H9 (cell line): ENCODE measurements around the gene RAPGEF6. TPM values are rescaled to one million over a fixed set of nuclear protein-coding genes. Genes with fewer than 3 reads are reported as not detected.
A peak's percentile ranks its signal among the peaks of the same experiment; 100 is the strongest.

Source experiments
- DNase-seq: peaks from one replicate; pipeline ENCODE4 v3.0.0-alpha.2; 2017
- H2AFZ ChIP-seq: one replicate; pipeline ENCODE4 v1.6.1; 2013; ENCODE audit warnings: mild to moderate bottlenecking, low read length, control low read depth, moderate library complexity
- H2AK5ac ChIP-seq: 2 replicates; pipeline ENCODE4 v1.6.1; 2013; ENCODE audit warnings: low read length, control low read depth, mixed read lengths; ENCODE audit not compliant: insufficient read length
- H2BK120ac ChIP-seq: one replicate; pipeline ENCODE4 v1.6.1; 2013; ENCODE audit warnings: low read depth, mild to moderate bottlenecking, low read length, control low read depth, inconsistent platforms; ENCODE audit not compliant: poor library complexity, severe bottlenecking
- H2BK12ac ChIP-seq: 2 replicates; pipeline ENCODE4 v1.6.1; 2013; ENCODE audit warnings: low read length, control low read depth, mixed read lengths, low read depth; ENCODE audit not compliant: insufficient read length
- H2BK15ac ChIP-seq: 2 replicates; pipeline ENCODE4 v1.6.1; 2013; ENCODE audit warnings: low read depth, low read length, control low read depth
- H2BK20ac ChIP-seq: one replicate; pipeline ENCODE4 v1.6.1; 2013; ENCODE audit warnings: low read depth, mild to moderate bottlenecking, low read length, control low read depth, inconsistent platforms; ENCODE audit not compliant: poor library complexity, severe bottlenecking
- H2BK5ac ChIP-seq: 2 replicates; pipeline ENCODE4 v1.6.1; 2013; ENCODE audit warnings: low read length, control low read depth, mixed read lengths; ENCODE audit not compliant: insufficient read length
- H3K14ac ChIP-seq: 2 replicates; pipeline ENCODE4 v1.6.1; 2013; ENCODE audit warnings: low read length, control low read depth; ENCODE audit not compliant: insufficient read depth
- H3K18ac ChIP-seq: 2 replicates; pipeline ENCODE4 v1.6.1; 2013; ENCODE audit warnings: low read depth, mild to moderate bottlenecking, mixed read lengths, low read length, control low read depth; ENCODE audit not compliant: insufficient read length
- H3K23ac ChIP-seq: 2 replicates; pipeline ENCODE4 v1.6.1; 2013; ENCODE audit warnings: low read length, control low read depth, mixed read lengths, low read depth; ENCODE audit not compliant: insufficient read length
- H3K23me2 ChIP-seq: 2 replicates; pipeline ENCODE4 v1.6.1; 2013; ENCODE audit warnings: low read depth, mild to moderate bottlenecking, mixed read lengths, low read length, control low read depth; ENCODE audit not compliant: insufficient read length, poor library complexity, severe bottlenecking
- H3K27ac ChIP-seq: 2 replicates; pipeline ENCODE4 v1.5.1; 2013; ENCODE audit warnings: low read length, control low read depth, mixed read lengths, low read depth; ENCODE audit not compliant: insufficient read length
- H3K27me3 ChIP-seq: 2 replicates; pipeline ENCODE4 v1.6.1; 2013; ENCODE audit warnings: low read length, control low read depth, inconsistent platforms; ENCODE audit not compliant: insufficient read depth
- H3K4ac ChIP-seq: 2 replicates; pipeline ENCODE4 v1.6.1; 2013; ENCODE audit warnings: low read depth, mild to moderate bottlenecking, control low read depth, inconsistent platforms, low read length, moderate library complexity
- H3K4me1 ChIP-seq: 2 replicates; pipeline ENCODE4 v1.6.1; 2013; ENCODE audit warnings: low read length, control low read depth, inconsistent platforms; ENCODE audit not compliant: insufficient read depth
- H3K4me2 ChIP-seq: 2 replicates; pipeline ENCODE4 v1.6.1; 2013; ENCODE audit warnings: low read length, control low read depth, mixed read lengths; ENCODE audit not compliant: insufficient read length, insufficient read depth
- H3K56ac ChIP-seq: 2 replicates; pipeline ENCODE4 v1.6.1; 2013; ENCODE audit warnings: low read depth, mild to moderate bottlenecking, mixed read lengths, low read length, control low read depth; ENCODE audit not compliant: insufficient read length
- H3K79me1 ChIP-seq: 2 replicates; pipeline ENCODE4 v1.6.1; 2013; ENCODE audit warnings: low read depth, mild to moderate bottlenecking, moderate library complexity, low read length, control low read depth, inconsistent platforms; ENCODE audit not compliant: insufficient read depth, poor library complexity, severe bottlenecking
- H3K79me2 ChIP-seq: 2 replicates; pipeline ENCODE4 v1.6.1; 2013; ENCODE audit warnings: low read length, control low read depth, inconsistent platforms; ENCODE audit not compliant: insufficient read depth
- H3K9ac ChIP-seq: 2 replicates; pipeline ENCODE4 v1.6.1; 2013; ENCODE audit warnings: low read length, control low read depth, mixed read lengths; ENCODE audit not compliant: insufficient read length; ENCODE audit errors: extremely low read depth
- H3K9me3 ChIP-seq: one replicate; pipeline ENCODE4 v1.6.1; 2013; ENCODE audit warnings: low read depth, low read length, inconsistent platforms; ENCODE audit not compliant: control insufficient read depth
- H3T11ph ChIP-seq: one replicate; pipeline ENCODE4 v1.6.1; 2013; ENCODE audit warnings: mild to moderate bottlenecking, low read length, control low read depth, inconsistent platforms
- H4K20me1 ChIP-seq: one replicate; pipeline ENCODE4 v1.6.1; 2013; ENCODE audit not compliant: control insufficient read depth, insufficient read length, insufficient read depth
- H4K5ac ChIP-seq: 2 replicates; pipeline ENCODE4 v1.6.1; 2013; ENCODE audit warnings: low read depth, mild to moderate bottlenecking, mixed read lengths, low read length, control low read depth; ENCODE audit not compliant: insufficient read length
- H4K8ac ChIP-seq: replicated peaks from 2 replicates; pipeline ENCODE4 v1.6.1; 2013; ENCODE audit warnings: low read length, control low read depth, mixed read lengths, low read depth; ENCODE audit not compliant: insufficient read length
- H4K91ac ChIP-seq: 2 replicates; pipeline ENCODE4 v1.6.1; 2013; ENCODE audit warnings: low read depth, mild to moderate bottlenecking, moderate library complexity, mixed read lengths, low read length, control low read depth; ENCODE audit not compliant: insufficient read length
- H3K27ac Mint-ChIP-seq, 3 experiments: 2 replicates in 2 of 3; 3 replicates in 1 of 3; pipeline ENCODE4 v1.8.0; 2020 to 2021; ENCODE audit warnings: mixed read lengths in 3 of 3, mild to moderate bottlenecking in 1 of 3, moderate library complexity in 1 of 3
- H3K27me3 Mint-ChIP-seq: 2 replicates; pipeline ENCODE4 v1.8.0; 2021; ENCODE audit warnings: low read depth, mild to moderate bottlenecking, moderate library complexity, mixed read lengths
- H3K36me3 Mint-ChIP-seq, 3 experiments: 2 replicates in 2 of 3; 3 replicates in 1 of 3; pipeline ENCODE4 v1.8.0; 2020 to 2021; ENCODE audit warnings: low read depth in 3 of 3, mixed read lengths in 3 of 3; ENCODE audit not compliant: insufficient read depth in 1 of 3
- H3K4me1 Mint-ChIP-seq, 2 experiments: 2 replicates each; pipeline ENCODE4 v1.8.0; 2020; ENCODE audit warnings: mixed read lengths in 2 of 2
- H3K4me3 Mint-ChIP-seq, 2 experiments: 2 replicates in 1 of 2; 3 replicates in 1 of 2; pipeline ENCODE4 v1.8.0; 2020 to 2021; ENCODE audit warnings: mild to moderate bottlenecking in 2 of 2, mixed read lengths in 2 of 2, moderate library complexity in 1 of 2
- H3K9me3 Mint-ChIP-seq, 2 experiments: 2 replicates in 1 of 2; 3 replicates in 1 of 2; pipeline ENCODE4 v1.8.0; 2020; ENCODE audit warnings: mild to moderate bottlenecking in 2 of 2, mixed read lengths in 2 of 2, moderate library complexity in 1 of 2
- CTCF ChIP-seq: fragments of 200-600 bp; sonication (generic); conservative IDR thresholded peaks from 3 replicates; pipeline ENCODE4 v1.8.0; 2021; ENCODE audit warnings: antibody characterized with exemption, mild to moderate bottlenecking
- WGBS: extraction: QIAGEN DNeasy Blood & Tissue Kit; methylation state at CpG from one replicate; pipeline ENCODE4 v1.1.7; 2013; ENCODE audit warnings: missing lambda C conversion rate, low lambda C conversion rate, mixed read lengths; ENCODE audit not compliant: insufficient read length; ENCODE audit errors: extremely low coverage; 5-methylcytosine and 5-hydroxymethylcytosine counted together
- total RNA-seq: library from RNA; stranded (reverse); gene quantifications from 2 replicates; pipeline ENCODE4 v1.2.1, GENCODE V29; 2021

Gene RAPGEF6
- total RNA-seq, 1 experiment from 2014 or later, result 19.7 TPM

DNA sequence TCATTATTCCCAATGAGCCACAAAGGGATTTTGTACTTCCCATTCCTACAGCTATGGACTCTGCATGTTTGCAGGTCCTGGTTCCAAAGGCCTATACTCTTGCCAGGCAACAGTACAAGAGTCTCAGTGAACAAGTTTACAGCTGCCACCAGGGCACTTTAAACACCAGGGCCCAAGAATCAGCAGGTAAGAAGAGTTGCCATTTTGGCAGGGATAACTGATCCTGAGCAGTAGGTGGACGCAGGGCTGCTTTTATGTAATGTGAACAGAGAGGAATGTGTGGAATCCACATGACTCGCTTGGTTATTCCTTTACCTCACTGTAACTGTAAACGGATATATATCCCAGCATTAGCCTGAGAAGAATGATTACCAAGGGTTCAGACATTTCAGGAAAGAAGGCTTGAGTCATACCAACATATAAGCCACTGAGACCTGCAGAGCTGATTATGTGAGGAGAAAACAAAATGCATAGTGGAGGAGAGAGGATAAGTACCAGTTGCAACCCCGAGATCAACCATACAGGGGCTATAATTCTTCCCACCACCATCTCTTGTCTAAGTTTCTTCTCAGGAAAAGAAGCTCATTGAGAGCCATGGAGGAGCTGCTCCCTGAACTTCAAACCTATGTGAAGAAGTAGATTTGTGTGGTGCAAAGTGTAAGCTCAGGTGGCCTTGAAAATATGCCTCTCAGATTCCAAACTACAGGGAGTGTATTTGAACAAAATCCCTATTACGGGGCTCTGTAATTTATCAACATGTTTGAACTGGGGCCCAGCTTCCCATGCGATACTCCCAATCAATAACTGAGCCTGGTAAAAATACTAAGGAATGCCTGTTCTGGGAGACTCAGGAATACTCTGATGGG, 24.6 kb downstream of the RAPGEF6 start:
- Histone ChIP-seq H2BK5ac (no peak overlapping the region), H2BK15ac (no peak overlapping the region), H2BK12ac (no peak overlapping the region), H3K23ac (no peak overlapping the region), H4K20me1 (no peaks in the 10 kb centered on the region), H3K4me1 (no peaks in the 10 kb centered on the region; the same call in 1 of the 2 replicates), H2AFZ (no peak overlapping the region), H3K4ac (no peak overlapping the region), H3K27me3 (no peaks in the 10 kb centered on the region), H3T11ph (no peak overlapping the region), H2AK5ac (no peak overlapping the region), H3K79me1 (no peaks in the 10 kb centered on the region), H3K9me3 (no peaks in the 10 kb centered on the region), H4K8ac (no peak overlapping the region), H4K91ac (no peak overlapping the region), H3K23me2 (no peaks in the 10 kb centered on the region), H2BK20ac (no peak overlapping the region), H3K27ac (no peak overlapping the region), H4K5ac (no peak overlapping the region), H3K18ac (no peak overlapping the region), H2BK120ac (no peak overlapping the region), H3K56ac (no peak overlapping the region), H3K4me2 (no peak overlapping the region), H3K79me2 (peaks cover 10% of the 10 kb centered on the region), H3K9ac (no peak overlapping the region), H3K14ac (no peak overlapping the region)
- Mint-ChIP-seq H3K27ac (peak overlapping the region in 1 of 3 experiments; percentile 32; a peak in 2 of 7 replicates), H3K36me3 (no peaks in the 10 kb centered on the region; a peak in 1 of 7 replicates), H3K27me3 (no peaks in the 10 kb centered on the region), H3K4me1 (peaks cover 33 to 44% of the 10 kb centered on the region in 2 experiments), H3K4me3 (no peak overlapping the region), H3K9me3 (no peaks in the 10 kb centered on the region)
- DNase-seq, result no peak
- TF ChIP-seq CTCF, result no peak
- WGBS, result no CpG with 5 or more reads among the region's 6 CpGs
